GM18909 (cell line): ENCODE results near the gene CHL1.

Source experiments
- ATAC-seq: cut with Tn5 transposase; IDR thresholded peaks from one replicate; pipeline ENCODE4 v1.9.1; 2021; ENCODE audit warnings: mild to moderate bottlenecking; ENCODE audit not compliant: unreplicated experiment, poor library complexity

Gene CHL1, protein sequence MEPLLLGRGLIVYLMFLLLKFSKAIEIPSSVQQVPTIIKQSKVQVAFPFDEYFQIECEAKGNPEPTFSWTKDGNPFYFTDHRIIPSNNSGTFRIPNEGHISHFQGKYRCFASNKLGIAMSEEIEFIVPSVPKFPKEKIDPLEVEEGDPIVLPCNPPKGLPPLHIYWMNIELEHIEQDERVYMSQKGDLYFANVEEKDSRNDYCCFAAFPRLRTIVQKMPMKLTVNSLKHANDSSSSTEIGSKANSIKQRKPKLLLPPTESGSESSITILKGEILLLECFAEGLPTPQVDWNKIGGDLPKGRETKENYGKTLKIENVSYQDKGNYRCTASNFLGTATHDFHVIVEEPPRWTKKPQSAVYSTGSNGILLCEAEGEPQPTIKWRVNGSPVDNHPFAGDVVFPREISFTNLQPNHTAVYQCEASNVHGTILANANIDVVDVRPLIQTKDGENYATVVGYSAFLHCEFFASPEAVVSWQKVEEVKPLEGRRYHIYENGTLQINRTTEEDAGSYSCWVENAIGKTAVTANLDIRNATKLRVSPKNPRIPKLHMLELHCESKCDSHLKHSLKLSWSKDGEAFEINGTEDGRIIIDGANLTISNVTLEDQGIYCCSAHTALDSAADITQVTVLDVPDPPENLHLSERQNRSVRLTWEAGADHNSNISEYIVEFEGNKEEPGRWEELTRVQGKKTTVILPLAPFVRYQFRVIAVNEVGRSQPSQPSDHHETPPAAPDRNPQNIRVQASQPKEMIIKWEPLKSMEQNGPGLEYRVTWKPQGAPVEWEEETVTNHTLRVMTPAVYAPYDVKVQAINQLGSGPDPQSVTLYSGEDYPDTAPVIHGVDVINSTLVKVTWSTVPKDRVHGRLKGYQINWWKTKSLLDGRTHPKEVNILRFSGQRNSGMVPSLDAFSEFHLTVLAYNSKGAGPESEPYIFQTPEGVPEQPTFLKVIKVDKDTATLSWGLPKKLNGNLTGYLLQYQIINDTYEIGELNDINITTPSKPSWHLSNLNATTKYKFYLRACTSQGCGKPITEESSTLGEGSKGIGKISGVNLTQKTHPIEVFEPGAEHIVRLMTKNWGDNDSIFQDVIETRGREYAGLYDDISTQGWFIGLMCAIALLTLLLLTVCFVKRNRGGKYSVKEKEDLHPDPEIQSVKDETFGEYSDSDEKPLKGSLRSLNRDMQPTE (N-terminal part only)

GRCh38 chr3:196311-197148, at the start of gene CHL1:
Gene CHL1, plus strand, starts transcription at chr3:196763. Its CDS starts 123,014 bp downstream, at chr3:319777.
- ATAC-seq = peak; percentile 39

- ATAC-seq = no peak
These were observed 44.9 kb upstream of the CHL1 start for GRCh38 chr3:151614-152189.

- no peak for ATAC-seq
These were observed 36.6 kb upstream of the CHL1 start for GRCh38 chr3:159974-160373.

DNA sequence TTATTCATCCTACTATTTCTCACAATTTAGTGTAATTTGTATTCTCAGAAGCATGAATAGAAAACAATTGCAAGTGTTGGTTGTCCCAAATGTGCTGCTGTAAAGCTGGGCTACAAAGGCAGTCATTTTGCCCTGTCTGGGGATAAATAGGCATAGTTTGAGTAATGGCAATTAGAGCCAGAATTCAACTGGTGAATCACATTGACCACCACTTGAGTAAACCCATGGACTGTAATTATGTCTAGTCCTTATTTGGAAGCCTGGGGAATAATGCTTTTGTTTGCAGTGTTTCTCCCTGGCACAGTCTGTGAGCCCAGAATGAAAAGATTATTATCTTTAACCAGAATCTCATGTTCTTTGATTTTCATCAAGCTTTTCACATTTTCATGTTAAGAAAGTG, 30.5 kb upstream of the CHL1 start:
- ATAC-seq = no peak

- ATAC-seq = no peak
These were observed 29.8 kb upstream of the CHL1 start for GRCh38 chr3:166799-167198.

DNA sequence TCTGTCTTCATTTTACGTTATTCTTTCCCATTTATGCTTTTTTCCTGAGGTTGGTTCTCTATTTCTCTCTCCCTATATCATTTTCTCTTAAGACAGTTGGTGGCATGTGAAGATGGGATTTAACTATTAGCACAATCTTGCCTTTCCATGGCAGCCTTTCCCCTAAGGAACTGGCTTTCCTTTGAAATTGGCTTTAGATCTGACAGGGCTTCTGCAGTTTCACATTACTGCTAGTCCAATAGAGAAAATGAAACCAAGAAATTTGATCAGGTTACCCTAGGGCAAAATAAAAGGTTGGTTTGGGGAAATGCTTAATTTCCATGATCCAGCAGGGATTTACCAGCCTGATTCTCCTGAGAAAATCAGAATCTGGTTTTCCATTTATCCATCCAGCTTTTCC, 22.7 kb upstream of the CHL1 start:
- ATAC-seq = peak; percentile 88

DNA sequence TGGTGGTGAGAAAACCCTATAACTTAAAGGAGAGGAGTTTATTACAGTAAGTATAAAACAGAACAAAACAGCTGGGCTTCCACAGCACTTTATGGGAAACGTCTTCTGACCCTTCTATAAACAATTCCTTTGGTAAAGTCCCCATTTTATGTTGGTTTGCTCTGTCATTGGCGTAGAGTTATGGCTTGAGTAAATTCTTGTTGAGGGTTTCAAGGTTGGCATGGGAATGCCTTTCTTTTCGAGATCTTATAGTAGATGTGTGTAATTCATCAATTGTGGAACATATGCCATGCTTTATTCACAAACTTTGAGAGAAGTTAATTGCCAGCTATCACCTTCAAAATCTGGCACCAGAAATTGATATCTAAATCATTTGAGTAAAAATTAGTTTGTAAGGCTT, 11.6 kb upstream of the CHL1 start:
- no peak for ATAC-seq

DNA sequence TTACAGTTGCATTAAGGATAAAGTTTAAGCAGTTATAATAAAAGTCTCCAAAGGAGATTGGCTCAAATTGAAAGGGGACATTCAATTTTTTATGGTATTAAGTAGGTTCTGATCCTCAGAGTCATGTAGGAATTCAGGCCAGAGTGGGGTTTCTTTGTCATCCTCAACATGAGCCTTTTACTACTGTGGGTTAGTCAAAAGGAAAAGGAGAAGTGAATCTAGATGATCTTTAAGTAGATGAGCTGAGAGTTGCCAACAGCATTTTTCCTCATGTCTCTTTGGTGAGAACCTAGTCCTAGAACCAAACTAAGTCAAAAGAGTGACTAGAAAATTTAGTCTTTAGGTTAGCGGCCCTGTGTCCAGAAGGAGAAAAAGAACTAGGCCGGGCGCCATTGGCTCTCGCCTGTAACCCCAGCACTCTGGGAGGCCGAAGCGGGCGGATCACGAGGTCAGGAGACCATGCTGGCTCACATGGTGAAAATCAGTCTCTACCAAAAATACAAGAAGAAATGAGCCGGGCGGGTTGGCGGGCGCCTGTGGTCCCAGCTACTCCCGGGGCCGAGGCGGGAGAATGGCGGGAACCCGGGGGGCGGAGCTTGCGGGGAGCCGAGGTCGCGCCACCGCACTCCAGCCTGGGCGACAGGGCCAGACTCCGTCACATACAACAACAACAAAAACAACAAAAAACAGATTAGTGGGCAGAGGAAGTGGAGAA, 4.2 kb upstream of the CHL1 start:
- ATAC-seq = peak; percentile 51

DNA sequence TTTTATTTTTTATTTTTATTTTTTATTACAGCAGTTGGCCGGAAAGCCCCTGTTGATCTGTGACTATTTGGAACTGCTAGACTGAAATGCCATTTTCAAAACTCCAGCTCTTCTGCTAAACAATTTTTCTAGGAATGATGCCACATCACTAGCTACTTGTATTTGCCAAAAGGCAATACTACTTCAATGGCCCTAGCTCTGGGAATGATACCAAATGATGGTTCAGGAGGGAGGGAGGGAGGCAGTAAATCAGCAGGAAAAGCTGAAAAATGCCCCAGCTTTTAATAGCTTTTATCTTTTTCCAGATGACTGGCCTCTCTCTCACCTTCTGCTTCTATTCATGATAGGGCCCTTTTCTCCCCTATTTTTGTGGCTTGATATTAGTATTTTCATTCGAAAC, 2.6 kb upstream of the CHL1 start:
- ATAC-seq = no peak

DNA sequence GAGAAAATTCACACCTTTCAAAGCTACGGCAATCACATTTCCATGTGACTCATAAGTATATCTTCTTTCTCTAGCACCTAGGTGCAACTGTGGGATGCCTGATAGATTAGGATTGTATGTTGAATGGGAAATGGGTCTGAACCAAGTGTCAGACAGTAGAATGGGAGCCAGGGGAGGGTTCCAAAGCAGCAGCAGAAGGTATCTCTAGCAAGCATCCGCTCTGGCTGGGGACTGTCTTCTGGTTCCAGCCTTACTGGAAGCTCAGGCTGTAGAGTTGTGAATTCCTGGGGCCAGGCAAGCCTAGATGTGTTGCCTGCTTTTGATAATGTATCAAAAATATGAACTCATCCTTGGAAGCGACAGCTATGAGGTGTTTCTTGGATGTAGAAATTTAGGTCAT, 2.1 kb upstream of the CHL1 start:
- no peak for ATAC-seq

DNA sequence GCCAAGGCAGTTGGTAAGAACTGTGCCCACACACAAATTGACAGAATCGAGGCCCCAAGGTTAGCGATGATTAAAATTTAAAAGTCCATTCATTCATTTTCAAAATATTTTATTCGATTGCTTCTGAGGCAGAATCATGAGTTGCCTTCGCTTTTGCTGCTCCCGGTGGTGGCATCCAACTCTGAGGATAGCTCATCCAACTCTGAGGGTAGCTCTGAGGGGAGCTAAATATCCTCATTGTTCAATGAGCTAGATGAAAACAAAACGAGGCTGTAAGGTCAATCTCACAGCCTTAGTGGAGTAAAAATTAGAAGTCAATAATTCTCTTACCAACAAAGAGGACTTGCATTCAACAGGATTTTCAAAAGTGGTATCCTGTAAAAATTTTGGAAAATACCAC, 897 bp upstream of the CHL1 start:
- no peak for ATAC-seq

DNA sequence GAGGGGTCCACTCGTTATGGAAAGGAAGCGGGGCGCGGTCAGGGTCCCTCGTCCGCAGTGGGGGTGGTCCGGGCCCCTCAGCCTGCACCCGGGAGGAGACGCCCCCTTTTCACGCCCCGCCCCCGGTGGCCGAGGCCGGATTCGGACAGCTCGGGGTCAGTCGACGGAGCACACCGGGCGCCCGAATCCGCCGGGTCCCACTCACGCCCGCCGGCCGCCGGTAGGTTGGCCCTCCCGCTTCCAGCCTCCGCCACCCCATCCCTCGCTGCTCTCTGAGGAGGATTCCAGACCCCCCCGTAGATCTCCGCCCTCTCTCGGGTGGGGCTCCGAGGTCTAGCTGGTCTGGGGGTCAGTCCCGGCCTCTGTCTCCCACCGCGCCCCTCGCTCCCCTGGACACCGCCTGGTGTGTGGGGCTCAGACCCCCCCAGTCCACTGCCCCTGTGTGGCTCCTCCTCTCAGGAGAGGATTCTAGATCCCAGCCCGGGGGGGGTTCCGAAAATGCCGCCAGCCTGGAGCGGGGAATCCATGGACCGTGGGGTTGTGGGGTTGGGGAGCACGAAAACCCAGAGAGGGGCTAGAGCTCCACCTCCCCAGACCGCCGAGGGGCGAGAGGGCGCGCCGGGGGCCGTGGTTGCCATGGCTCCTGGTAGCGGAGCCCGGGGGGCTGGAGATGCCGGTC, 725 bp downstream of the CHL1 start:
- ATAC-seq = peak; percentile 38

DNA sequence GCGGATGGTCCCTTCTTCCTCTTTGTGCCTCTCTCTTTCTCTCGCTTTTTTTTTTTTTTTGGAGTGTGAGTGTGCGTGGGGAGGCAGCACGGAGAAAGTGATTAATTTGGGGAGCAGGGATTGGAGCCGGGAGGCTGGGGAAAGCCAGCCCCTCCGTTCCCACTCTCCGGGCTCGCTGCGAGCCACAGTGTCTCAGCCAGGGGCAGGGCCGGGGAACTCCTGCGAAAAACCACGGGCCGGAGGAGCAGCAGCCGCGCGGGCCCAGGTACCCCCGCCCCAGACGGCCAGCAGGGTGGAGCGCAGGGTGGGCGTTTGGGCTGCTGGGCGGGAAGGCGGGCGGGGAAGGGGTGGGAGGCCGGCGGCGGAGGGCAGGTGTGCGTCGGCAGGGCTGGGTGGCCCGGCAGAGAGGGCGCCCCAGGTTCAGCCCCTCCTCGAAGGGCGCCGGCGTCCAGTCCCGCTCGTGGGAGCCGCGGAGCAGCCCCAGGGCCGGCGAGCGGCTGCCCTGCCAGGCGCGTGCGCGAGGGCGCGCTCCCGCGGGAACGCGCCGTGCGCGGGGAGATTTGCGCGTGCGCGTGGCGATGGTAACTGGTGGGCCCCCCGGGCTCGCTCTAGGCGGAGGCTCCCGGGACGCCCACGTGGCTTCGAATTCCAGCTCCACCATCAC, 1.4 kb downstream of the CHL1 start:
- ATAC-seq = peak; percentile 53

DNA sequence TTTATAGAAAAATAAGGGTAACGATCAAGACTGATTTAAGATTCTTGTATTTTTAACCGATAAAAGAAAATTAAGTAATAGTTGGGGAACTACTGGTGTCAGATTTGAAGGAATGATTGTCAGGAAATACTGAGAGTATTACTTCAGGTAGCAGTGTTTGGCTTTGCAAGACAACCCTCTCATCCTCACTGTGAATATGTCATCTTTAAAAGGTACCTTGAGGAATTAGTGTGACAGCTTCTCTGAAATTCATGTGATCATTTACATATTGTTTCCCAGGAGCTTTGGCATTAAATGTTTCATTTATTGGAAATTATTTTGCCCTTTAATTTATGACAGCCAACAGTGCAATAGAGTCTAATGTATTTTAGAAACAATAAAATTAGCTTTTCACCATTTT, 3.3 kb downstream of the CHL1 start:
- no peak for ATAC-seq

GRCh38 chr3:200758-201325, 4.3 kb downstream of the CHL1 start:
- ATAC-seq = no peak

DNA sequence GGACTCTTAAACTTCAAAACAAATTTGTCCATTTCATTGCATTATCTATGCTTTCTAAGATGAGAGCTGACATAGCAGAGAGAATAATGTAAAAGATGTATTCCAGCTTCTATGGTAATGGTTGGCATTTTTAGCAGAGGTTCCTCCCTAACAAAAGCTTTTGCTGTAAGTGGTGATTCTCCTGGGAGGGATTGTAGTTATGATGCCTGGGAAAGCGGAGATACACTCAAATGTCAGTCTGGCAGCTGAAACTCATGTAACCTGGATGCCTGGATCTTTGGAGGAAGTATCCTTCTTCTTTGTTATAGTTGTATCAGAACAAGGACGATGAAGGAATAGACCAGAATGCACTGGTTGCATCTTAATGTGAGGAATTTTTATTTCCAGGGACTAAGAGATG, 7.5 kb downstream of the CHL1 start:
- ATAC-seq = no peak

GRCh38 chr3:207973-208372, 11.4 kb downstream of the CHL1 start:
- ATAC-seq = no peak

DNA sequence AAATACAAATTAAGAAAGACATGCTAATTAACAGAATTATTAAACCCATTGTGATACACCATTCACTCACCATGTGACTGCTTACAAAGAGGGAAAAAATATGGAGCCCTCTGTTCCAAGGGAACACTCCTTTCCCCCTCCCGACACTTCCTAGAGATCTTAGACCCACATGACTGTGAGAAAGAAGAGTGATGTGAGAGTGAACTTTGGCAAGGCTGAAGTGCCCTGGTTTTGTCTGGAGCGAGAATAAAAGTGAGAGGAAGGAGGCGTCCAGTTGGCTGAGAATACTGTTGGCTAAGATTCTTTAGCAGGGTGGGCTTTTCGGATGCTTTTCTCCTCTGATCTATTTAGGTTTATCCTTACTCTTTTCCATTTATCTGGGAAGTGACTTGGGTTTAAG, 14.1 kb downstream of the CHL1 start:
- ATAC-seq = no peak
